Upper lobe of left lung (tissue), 6 donors: ENCODE data around the gene SDHD. TPM values are rescaled to one million over a fixed set of nuclear protein-coding genes. Genes with fewer than 3 reads are reported as not detected.

Experiments
- ATAC-seq, 2 donors: fragments of 200-7000 bp; cut with Tn5 transposase; one replicate each; pipeline ENCODE4 v1.9.1; 2022; ENCODE audit warnings: mild to moderate bottlenecking in 2 of 2, moderate library complexity in 2 of 2; ENCODE audit not compliant: low FRiP score in 2 of 2
- DNase-seq, 2 donors: peaks; one replicate each; pipeline ENCODE4 v3.0.0-alpha.2; 2019 to 2020
- H3K27ac ChIP-seq, 4 donors: fragments of 200-600 bp; sonication (generic); one replicate each; pipeline ENCODE4 v1.5.1; 2016 to 2019
- H3K27me3 ChIP-seq, 4 donors: fragments of 200-600 bp; sonication (generic); one replicate each; pipeline ENCODE4 v1.5.1; 2017 to 2019
- H3K36me3 ChIP-seq, 4 donors: fragments of 200-600 bp; sonication (generic); one replicate each; pipeline ENCODE4 v1.5.1; 2016 to 2019
- H3K4me1 ChIP-seq, 4 donors: fragments of 200-600 bp; sonication (generic); one replicate each; pipeline ENCODE4 v1.5.1; 2018 to 2019
- H3K4me3 ChIP-seq, 4 donors: fragments of 200-600 bp; sonication (generic); one replicate each; pipeline ENCODE4 v1.5.1; 2017 to 2019; ENCODE audit warnings: mild to moderate bottlenecking in 2 of 4, moderate library complexity in 1 of 4
- H3K9me3 ChIP-seq, 4 donors: fragments of 200-600 bp; sonication (generic); one replicate each; pipeline ENCODE4 v1.5.1; 2018 to 2019
- EP300 ChIP-seq, 4 donors: sonication (generic); formaldehyde crosslinking; IDR thresholded peaks; one replicate each; pipeline ENCODE4 v1.5.1; 2017; ENCODE audit warnings: antibody characterized with exemption in 4 of 4, control low read depth in 2 of 4
- POLR2A ChIP-seq, 4 donors: fragments of 450-650 bp; IDR thresholded peaks; one replicate each; pipeline ENCODE4 v1.5.1; 2016 to 2017; ENCODE audit warnings: antibody characterized with exemption in 4 of 4, mild to moderate bottlenecking in 2 of 4
- POLR2AphosphoS5 ChIP-seq, 2 donors: sonication (generic); formaldehyde crosslinking; IDR thresholded peaks; one replicate each; pipeline ENCODE4 v1.5.1; 2017; ENCODE audit warnings: antibody characterized with exemption in 2 of 2
- WGBS, 2 donors: methylation state at CpG; one replicate each; pipeline ENCODE4 v1.1.5; 2017 to 2018; 5-methylcytosine and 5-hydroxymethylcytosine counted together
- total RNA-seq, 6 donors: library from RNA; depleted of rRNA in 4 of 6; stranded (reverse); fragments of >200 nt in 4 of 6; gene quantifications; one replicate each; pipeline versions ENCODE4 v1.1.0 to v1.2.1, GENCODE V29; 2016 to 2021
- TF ChIP-seq, protein P1 (sequence below), 6 experiments: fragments of 450-650 bp in 4 of 6; fragments of 200-600 bp in 2 of 6; sonication (generic) in 2 of 6; IDR thresholded peaks; one replicate each; pipeline ENCODE4 v1.5.1; 2016 to 2019; ENCODE audit warnings: antibody characterized with exemption in 6 of 6
- donor health status: DM: no; HTN: no; CAD: no; lungs with moderate emphysema.
- donor health status: DM: no; HTN: yes; CAD: no; lungs with severe emphysema.

SDHD gene
- total RNA-seq, 6 donors from 2014 or later, result 27.5 to 107 (median 78.8) TPM

DNA sequence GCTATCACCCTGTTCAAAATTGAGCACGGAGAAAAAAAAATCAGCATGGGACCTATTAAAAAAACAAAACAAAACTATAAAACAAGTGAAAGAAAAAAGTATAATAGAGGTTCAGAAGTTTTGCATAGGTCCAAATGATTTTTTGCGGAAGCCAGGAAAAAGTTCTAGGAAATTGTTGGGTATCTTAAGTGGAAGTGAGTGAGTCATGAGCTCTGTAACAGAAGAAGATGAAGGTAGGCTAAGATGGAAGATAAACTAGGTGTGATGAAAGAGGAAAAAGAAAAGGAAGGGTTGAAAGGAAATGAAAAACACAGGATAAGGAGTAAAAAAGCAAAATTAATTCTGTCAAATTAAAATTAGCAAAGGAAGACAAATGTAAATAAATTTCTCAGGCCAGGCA lies 27.8 kb downstream of the SDHD start:
- Histone ChIP-seq H3K36me3 (no peaks in the 10 kb centered on the region), H3K4me1 (peaks cover 0 to 3% (median 0%) of the 10 kb centered on the region in 4 donors), H3K27me3 (no peaks in the 10 kb centered on the region), H3K4me3 (no peak overlapping the region), H3K27ac (no peak overlapping the region), H3K9me3 (no peaks in the 10 kb centered on the region)
- TF ChIP-seq, protein P1, sequence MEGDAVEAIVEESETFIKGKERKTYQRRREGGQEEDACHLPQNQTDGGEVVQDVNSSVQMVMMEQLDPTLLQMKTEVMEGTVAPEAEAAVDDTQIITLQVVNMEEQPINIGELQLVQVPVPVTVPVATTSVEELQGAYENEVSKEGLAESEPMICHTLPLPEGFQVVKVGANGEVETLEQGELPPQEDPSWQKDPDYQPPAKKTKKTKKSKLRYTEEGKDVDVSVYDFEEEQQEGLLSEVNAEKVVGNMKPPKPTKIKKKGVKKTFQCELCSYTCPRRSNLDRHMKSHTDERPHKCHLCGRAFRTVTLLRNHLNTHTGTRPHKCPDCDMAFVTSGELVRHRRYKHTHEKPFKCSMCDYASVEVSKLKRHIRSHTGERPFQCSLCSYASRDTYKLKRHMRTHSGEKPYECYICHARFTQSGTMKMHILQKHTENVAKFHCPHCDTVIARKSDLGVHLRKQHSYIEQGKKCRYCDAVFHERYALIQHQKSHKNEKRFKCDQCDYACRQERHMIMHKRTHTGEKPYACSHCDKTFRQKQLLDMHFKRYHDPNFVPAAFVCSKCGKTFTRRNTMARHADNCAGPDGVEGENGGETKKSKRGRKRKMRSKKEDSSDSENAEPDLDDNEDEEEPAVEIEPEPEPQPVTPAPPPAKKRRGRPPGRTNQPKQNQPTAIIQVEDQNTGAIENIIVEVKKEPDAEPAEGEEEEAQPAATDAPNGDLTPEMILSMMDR (IDR thresholded peaks at IDR 0.05), result no peak
- TF ChIP-seq POLR2AphosphoS5 (IDR thresholded peaks at IDR 0.05) (no peak), EP300 (IDR thresholded peaks at IDR 0.05) (no peak), POLR2A (IDR thresholded peaks at IDR 0.05) (no peak)
- WGBS, 2 donors, result 88 to 95% methylated on average over 2 of the region's 2 CpGs
- DNase-seq, result no peak
- no peak for ATAC-seq

DNA sequence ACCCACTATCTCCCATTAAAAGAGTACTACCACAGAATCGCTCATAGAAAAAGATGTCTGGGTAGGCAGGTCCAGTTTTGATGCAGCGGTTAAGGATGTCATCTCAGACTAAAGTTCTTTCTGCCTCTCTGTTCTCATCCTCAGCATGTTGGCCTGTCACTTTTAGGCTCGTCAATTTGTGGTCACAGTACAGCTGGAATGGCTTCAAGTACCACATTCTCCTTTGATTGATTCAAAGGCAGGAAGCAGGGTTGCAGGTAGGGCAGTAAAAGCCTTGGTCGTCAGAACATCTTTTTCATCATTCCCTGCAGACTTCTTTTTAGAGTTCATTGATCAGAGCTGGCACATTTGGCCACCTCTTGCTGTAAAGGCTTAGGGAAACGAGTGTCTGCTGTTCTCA lies 28.7 kb downstream of the SDHD start:
- WGBS, 2 donors, result 76 to 82% methylated on average over 5 of the region's 5 CpGs

DNA sequence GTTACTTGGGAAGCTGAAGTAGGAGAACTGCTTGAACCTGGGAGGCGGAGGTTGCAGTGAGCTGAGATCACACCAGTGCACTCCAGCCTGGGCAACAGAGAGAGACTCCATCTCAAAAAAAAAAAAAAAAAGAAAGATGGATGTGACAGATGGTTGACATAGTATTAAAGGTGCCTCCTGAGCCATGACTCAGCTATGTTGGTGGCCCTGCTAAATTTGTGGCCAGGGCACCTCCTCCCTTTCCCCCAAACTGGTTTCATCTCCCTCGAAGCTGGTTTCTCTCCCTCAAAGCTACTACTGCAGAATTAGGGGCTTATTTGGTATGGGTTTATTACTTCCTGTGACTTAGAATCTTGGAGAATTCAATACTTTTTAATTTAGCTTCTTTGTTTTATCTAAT lies 31.5 kb downstream of the SDHD start:
- no peaks in the 10 kb centered on the region for H3K9me3 ChIP-seq
- H3K4me1 ChIP-seq, result peaks cover 0 to 3% (median 0%) of the 10 kb centered on the region in 4 donors
- H3K27me3 ChIP-seq, result no peaks in the 10 kb centered on the region
- no peak for ATAC-seq
- no peaks in the 10 kb centered on the region for H3K36me3 ChIP-seq
- no peak overlapping the region for H3K27ac ChIP-seq
- TF ChIP-seq POLR2AphosphoS5 (IDR thresholded peaks at IDR 0.05) (no peak), EP300 (IDR thresholded peaks at IDR 0.05) (no peak), POLR2A (IDR thresholded peaks at IDR 0.05) (no peak)
- TF ChIP-seq, protein P1 (IDR thresholded peaks at IDR 0.05), result no peak
- H3K4me3 ChIP-seq, result no peak overlapping the region
- no peak for DNase-seq
- 80 to 91% methylated on average over 2 of the region's 2 CpGs for WGBS, 2 donors

More for the DNA sequence above, 28.7 kb downstream of the SDHD start:
- DNase-seq (no peak), ATAC-seq (no peak)
- peaks cover 0 to 3% (median 0%) of the 10 kb centered on the region in 4 donors for H3K4me1 ChIP-seq
- no peaks in the 10 kb centered on the region for H3K27me3 ChIP-seq
- H3K9me3 ChIP-seq, result no peaks in the 10 kb centered on the region
- TF ChIP-seq, protein P1 (IDR thresholded peaks at IDR 0.05), result no peak
- H3K27ac ChIP-seq, result no peak overlapping the region
- no peaks in the 10 kb centered on the region for H3K36me3 ChIP-seq
- no peak overlapping the region for H3K4me3 ChIP-seq

DNA sequence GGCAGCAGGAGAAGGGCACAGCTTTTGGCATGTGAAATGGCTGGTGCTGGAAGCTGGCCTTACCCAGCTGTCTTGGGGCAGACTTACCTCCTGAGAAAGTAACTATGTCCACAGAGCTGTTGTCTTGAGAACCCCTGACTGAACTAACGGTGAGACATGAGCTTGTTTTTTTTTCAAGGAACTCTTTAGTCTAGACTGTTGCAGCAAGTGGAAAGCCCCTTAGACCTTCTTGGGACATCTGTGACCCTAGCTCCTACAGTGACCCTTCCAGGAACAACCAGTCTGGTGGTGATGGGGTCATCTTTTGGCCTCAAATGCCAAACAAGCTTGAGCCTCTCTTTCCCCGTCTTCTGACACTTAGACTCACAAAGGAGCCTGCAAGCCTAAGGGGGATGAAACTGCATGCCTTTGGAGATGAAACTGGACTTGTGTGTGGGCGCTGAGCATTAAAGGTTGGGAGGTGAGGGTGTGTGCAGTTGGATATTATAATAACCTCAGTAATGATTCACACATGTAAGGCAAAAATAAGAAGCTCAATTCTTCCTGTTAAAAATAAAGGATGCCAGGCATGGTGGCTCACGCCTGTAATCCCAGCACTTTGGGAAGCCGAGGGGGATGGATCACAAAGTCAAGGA lies 35.4 kb downstream of the SDHD start:
- Histone ChIP-seq H3K4me1 (no peaks in the 10 kb centered on the region), H3K9me3 (no peaks in the 10 kb centered on the region), H3K4me3 (no peak overlapping the region), H3K36me3 (no peaks in the 10 kb centered on the region), H3K27me3 (no peaks in the 10 kb centered on the region), H3K27ac (no peak overlapping the region)
- ATAC-seq (no peak), DNase-seq (no peak)
- TF ChIP-seq EP300 (IDR thresholded peaks at IDR 0.05), result no peak
- no peak for TF ChIP-seq POLR2A (IDR thresholded peaks at IDR 0.05)
- no peak for TF ChIP-seq POLR2AphosphoS5 (IDR thresholded peaks at IDR 0.05)
- TF ChIP-seq, protein P1 (IDR thresholded peaks at IDR 0.05), result no peak
- 90 to 92% methylated on average over 4 to 5 of the region's 5 CpGs for WGBS, 2 donors

DNA sequence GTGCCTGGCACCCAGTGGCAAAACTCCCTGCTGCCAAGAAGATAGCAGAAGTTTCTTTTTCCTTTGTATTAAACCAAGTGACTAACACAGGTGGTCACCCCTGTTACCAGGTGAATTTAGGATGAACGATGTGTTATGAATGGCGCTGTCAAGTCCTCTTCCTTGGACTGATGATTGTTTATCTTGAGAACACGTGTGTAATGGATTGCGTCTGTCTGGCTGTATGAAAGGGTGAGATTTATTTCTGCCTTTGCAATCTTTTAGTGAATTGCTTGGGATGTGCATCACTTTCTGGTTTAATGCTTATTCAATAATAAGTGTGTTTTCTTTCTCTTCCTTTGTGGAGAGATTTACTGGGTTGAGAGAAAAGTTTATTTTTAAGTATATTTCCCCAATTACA lies 36.5 kb downstream of the SDHD start:
- H3K4me1 ChIP-seq, result no peaks in the 10 kb centered on the region
- no peak overlapping the region for H3K27ac ChIP-seq
- H3K36me3 ChIP-seq, result no peaks in the 10 kb centered on the region
- ATAC-seq, result no peak
- no peak for TF ChIP-seq EP300 (IDR thresholded peaks at IDR 0.05)
- TF ChIP-seq, protein P1 (IDR thresholded peaks at IDR 0.05), result no peak
- no peak for TF ChIP-seq POLR2AphosphoS5 (IDR thresholded peaks at IDR 0.05)
- TF ChIP-seq POLR2A (IDR thresholded peaks at IDR 0.05), result no peak
- no peaks in the 10 kb centered on the region for H3K27me3 ChIP-seq
- WGBS, 2 donors, result 73 to 77% methylated on average over 4 of the region's 4 CpGs
- no peaks in the 10 kb centered on the region for H3K9me3 ChIP-seq
- H3K4me3 ChIP-seq, result no peak overlapping the region
- DNase-seq, result no peak
